MM.1S (cell line): Measurements from ENCODE around the gene BID.

ENCODE experiments used
- CTCF ChIP-seq: fragments of 300-600 bp; sonication (generic); IDR thresholded peaks from 2 replicates; pipeline ENCODE4 v1.5.1; 2016; ENCODE audit warnings: antibody characterized with exemption, low read length, mixed read lengths
- EZH2 ChIP-seq: fragments of 300-600 bp; sonication (generic); optimal IDR thresholded peaks from 2 replicates; pipeline ENCODE3; 2017; ENCODE audit warnings: low read depth, mild to moderate bottlenecking, antibody characterized with exemption, low read length, mixed read lengths

GRCh38 chr22:17707526-17707925, 66.7 kb downstream of the BID start:
- no peak for TF ChIP-seq CTCF
- TF ChIP-seq EZH2: no peak
